DMS153 treated with DMSO at 0.1 percent for 48 hours (cell line): ENCODE data around the gene NFIA.

Experiments used
- DNase-seq: peaks from one replicate; lab custom pipeline; 2025; ENCODE audit not compliant: unreplicated experiment; lab: John Stamatoyannopoulos, UW

Gene NFIA

GRCh38 chr1:61469365-61469764, 387.0 kb downstream of the NFIA start:
- DNase-seq, result no peak

- DNase-seq, result no peak
Observed at GRCh38 chr1:61472876-61473275, 390.5 kb downstream of the NFIA start.

DNA sequence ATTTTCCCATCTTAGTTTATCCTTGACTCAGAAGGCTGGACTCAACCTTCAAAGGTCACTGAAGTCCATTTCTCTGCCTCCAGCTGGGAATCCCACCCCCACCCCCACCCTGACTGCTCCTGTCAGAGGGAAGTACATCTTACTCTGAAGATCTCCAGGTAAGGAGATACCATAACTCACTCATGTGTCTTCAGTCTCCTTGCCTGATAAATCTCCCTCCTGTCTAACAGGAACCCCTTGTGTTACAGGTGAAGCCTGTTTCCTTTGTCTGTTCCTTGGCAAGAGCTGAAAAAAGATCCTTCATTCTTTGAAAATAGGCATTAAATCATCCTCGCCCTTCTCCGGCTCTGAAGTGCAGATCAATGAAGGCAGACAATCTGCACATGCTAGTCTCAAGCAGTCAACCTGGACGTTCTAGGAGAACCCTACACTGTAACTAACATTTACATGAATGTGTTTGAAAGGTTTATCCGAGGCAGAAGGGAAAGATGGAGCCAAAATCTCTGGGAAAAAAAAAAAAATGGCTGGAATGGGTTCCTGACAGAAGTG, 392.0 kb downstream of the NFIA start:
- no peak for DNase-seq

DNA sequence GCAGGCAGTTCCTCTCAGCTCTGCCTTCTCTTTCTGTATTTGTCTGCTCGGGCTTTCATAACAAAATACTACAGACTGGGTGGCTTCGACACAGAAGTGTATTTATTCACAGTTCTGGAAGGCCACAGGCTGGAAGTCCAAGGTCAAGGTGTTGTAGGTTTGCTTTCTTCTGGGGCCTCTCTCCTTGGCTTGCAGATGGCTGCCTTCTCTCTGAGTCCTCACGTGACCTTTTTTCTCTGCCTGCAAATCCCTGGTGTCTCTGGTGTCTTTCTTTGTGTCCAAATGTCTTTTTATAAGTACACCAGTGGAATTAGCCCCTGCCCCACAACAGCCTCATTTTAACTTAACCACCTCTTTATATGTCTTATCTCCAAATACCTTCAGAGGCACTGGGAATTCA, 392.6 kb downstream of the NFIA start:
- DNase-seq, result no peak

- DNase-seq, result no peak
Observed at GRCh38 chr1:61477301-61477700, 394.9 kb downstream of the NFIA start.

- no peak for DNase-seq
Observed at GRCh38 chr1:61480273-61480935, 398.0 kb downstream of the NFIA start.

GRCh38 chr1:61481315-61481715, 399.0 kb downstream of the NFIA start:
- no peak for DNase-seq

DNA sequence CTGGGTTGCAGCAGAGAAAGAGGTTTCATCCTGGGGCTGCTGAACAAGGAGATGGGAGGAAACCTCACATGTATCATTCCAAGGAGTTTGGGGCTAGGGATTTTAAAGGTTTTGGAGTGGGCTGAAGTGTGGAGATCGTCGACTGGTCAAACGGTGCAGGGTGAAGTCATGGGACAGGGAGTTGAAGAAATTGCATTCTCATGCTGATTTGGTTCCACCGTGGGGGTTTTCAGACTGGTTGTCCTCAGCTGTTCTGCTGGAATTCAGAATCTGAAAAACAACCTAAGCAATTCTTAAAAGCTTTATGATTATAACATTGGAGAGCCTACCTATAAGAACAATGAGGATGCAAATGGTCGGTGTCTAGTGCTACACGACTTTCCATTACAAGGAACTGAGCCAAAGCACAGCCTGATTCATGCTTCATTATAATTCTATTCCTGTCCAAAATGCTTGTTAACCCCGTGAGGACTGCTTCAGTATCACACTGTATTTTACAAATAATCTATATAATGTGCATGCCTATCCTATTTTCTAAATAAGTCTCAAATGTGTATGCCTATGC, 399.9 kb downstream of the NFIA start:
- no peak for DNase-seq

GRCh38 chr1:61486783-61487536, 404.6 kb downstream of the NFIA start:
- DNase-seq, result no peak

GRCh38 chr1:61487801-61488200, 405.4 kb downstream of the NFIA start:
- DNase-seq, result no peak

- DNase-seq, result no peak
Observed at GRCh38 chr1:61490924-61491323, 408.6 kb downstream of the NFIA start.

GRCh38 chr1:61491497-61491896, 409.1 kb downstream of the NFIA start:
- DNase-seq, result no peak

DNA sequence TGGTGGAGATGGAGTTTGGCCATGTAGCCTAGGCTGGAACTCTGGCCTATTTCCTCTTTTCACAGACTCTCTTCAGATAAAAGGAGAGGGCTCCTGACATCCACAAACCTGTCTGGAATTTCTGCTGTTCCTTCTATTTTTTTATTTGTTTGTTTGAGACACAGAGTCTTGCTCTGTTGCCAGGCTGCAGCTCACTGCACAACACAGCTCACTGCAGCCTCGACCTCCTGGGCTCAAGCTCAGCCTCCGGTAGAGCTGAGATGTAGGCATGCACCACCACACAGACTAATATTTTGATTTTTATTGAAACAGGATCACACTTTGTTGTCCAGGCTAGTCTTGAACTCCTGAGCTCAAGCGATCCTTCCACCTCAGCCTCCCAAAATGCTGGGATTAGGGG, 411.6 kb downstream of the NFIA start:
- no peak for DNase-seq

GRCh38 chr1:61496501-61496900, 414.1 kb downstream of the NFIA start:
- no peak for DNase-seq

DNA sequence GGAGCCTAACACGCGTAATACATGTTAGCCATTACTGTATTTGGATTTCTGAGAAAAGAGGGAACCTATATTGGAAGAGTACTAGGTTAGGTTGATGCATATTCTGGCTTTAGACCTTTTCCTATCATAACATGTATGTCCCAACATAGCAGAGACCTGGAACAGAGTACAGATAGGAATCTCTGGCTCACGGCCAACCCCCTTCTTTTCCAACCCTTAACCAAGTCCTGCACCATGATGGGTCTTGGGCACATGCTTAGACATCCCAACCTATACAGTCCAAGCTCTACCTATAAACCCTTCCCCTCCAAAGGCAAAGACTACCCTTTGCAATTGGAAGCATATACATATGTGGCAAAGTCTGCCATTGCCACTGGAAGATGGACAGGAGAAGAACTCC, 414.7 kb downstream of the NFIA start:
- DNase-seq, result no peak

DNA sequence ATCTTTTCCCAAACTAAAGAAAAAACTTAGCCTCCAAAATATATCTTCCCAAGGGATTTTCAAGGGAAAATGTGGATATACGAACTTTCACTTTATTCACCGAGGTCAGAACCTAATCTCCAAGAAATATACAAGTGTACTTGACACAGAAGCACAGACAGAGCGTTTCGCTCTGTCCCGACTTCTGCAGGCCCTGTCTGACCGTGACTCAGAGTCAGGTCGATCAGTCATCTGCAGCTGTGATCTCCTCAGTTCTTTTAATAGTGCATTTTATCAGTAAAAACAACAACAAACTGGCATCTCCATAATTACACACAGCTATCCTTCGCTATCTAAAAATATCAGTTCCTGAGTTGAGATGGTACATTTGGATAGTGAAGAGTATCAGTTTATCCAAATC, 416.0 kb downstream of the NFIA start:
- DNase-seq, result no peak

GRCh38 chr1:61501971-61502916, 419.9 kb downstream of the NFIA start:
- no peak for DNase-seq

- no peak for DNase-seq
Observed at GRCh38 chr1:61504305-61504704, 421.9 kb downstream of the NFIA start.

DNA sequence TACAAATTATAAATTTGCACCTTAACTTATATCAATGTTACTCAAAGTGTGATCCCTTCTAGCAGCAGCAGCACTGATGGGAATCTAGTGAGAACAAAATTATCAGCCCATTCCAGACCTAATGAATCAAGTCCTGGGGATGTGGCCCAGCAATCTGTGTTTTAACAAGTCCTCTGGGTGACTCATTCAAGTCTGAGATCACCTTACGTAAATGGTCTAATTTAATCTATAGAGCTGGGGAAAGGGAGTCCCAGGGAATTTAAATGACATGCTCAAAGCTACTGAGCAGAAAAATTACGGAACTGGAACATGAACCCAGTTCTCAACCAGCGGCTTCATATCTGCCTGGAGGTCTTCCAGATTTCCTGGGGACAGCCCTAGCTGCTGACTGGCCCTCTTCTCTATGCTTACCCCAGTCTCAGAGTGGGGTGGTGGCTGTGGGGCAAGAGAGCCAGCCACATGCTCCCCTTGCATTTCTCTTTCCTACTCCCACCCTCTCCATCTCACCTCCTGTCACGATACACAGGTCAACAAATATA, 422.6 kb downstream of the NFIA start:
- no peak for DNase-seq

GRCh38 chr1:61506236-61506635, 423.9 kb downstream of the NFIA start:
- no peak for DNase-seq
